Naive thymus-derived CD4-positive, alpha-beta T cell (primary cell): ENCODE data around the gene PDIA4. TPM values are rescaled to one million over a fixed set of nuclear protein-coding genes. Genes with fewer than 3 reads are reported as not detected.
"Not testable (repeated sequence)": the region's sequence is repeated elsewhere in the genome, so short reads cannot be mapped to it uniquely, and the experiment has no call there.

Experiments
- ATAC-seq: fragments of 150-1000 bp; cut with Tn5 transposase; 2 replicates; pipeline ENCODE4 v1.10.0; 2021; ENCODE audit warnings: mild to moderate bottlenecking, moderate library complexity
- CTCF ChIA-PET: fragments of 350-600 bp; sonication (Branson Sonifier 250); formaldehyde crosslinking; loops from one replicate; lab custom pipeline; 2021; ENCODE audit warnings: antibody characterized with exemption; lab: Charles Lee
- POLR2A ChIA-PET: fragments of 350-600 bp; sonication (Branson Sonifier 250); formaldehyde crosslinking; loops from one replicate; lab custom pipeline; 2021; ENCODE audit warnings: antibody characterized with exemption, inconsistent platforms; lab: Charles Lee
- DNase-seq, 9 donors: peaks; one replicate each; pipeline versions ENCODE4 v3.0.0 to v3.0.0-alpha.2; 2020 to 2022; ENCODE audit warnings: mixed read lengths in 1 of 9
- H3K27ac ChIP-seq: one replicate; pipeline ENCODE4 v1.7.0; 2013; ENCODE audit warnings: mild to moderate bottlenecking, low read depth, low read length, moderate library complexity
- H3K27me3 ChIP-seq, 2 donors: one replicate each; pipeline ENCODE4 v1.7.0; 2013; ENCODE audit warnings: low read length in 2 of 2, mild to moderate bottlenecking in 2 of 2, moderate library complexity in 2 of 2; ENCODE audit not compliant: control insufficient read depth in 2 of 2, insufficient read depth in 2 of 2
- H3K36me3 ChIP-seq, 3 experiments: 1 replicate in 2 of 3; 2 replicates in 1 of 3; pipeline ENCODE4 v1.7.0; 2013; ENCODE audit warnings: low read length in 3 of 3, mild to moderate bottlenecking in 3 of 3, moderate library complexity in 1 of 3; ENCODE audit not compliant: insufficient read depth in 3 of 3, control insufficient read depth in 2 of 3
- H3K4me1 ChIP-seq, 2 donors: one replicate each; pipeline ENCODE4 v1.7.0; 2013; ENCODE audit warnings: low read length in 2 of 2, mild to moderate bottlenecking in 2 of 2, moderate library complexity in 1 of 2; ENCODE audit not compliant: control insufficient read depth in 2 of 2, insufficient read depth in 2 of 2
- H3K4me3 ChIP-seq: 2 replicates; pipeline ENCODE4 v1.7.0; 2013; ENCODE audit warnings: mild to moderate bottlenecking, low read length
- H3K9me3 ChIP-seq, 3 experiments: 1 replicate in 2 of 3; 2 replicates in 1 of 3; pipeline ENCODE4 v1.7.0; 2013; ENCODE audit warnings: low read length in 3 of 3; ENCODE audit not compliant: control insufficient read depth in 2 of 3
- H3K27ac Mint-ChIP-seq, 9 donors: one replicate each; pipeline ENCODE4 v1.8.0; 2020 to 2022; ENCODE audit warnings: mixed read lengths in 9 of 9, mild to moderate bottlenecking in 8 of 9, moderate library complexity in 5 of 9, inconsistent platforms in 2 of 9
- H3K27me3 Mint-ChIP-seq, 5 donors: one replicate each; pipeline ENCODE4 v1.8.0; 2021 to 2022; ENCODE audit warnings: mixed read lengths in 5 of 5, mild to moderate bottlenecking in 1 of 5
- H3K36me3 Mint-ChIP-seq, 5 donors: one replicate each; pipeline ENCODE4 v1.8.0; 2020 to 2022; ENCODE audit warnings: mixed read lengths in 5 of 5, mild to moderate bottlenecking in 3 of 5, inconsistent platforms in 1 of 5
- H3K4me1 Mint-ChIP-seq, 7 donors: one replicate each; pipeline ENCODE4 v1.8.0; 2020 to 2022; ENCODE audit warnings: mixed read lengths in 7 of 7, mild to moderate bottlenecking in 3 of 7, inconsistent platforms in 1 of 7
- H3K4me3 Mint-ChIP-seq, 10 donors: one replicate each; pipeline ENCODE4 v1.8.0; 2020 to 2022; ENCODE audit warnings: mild to moderate bottlenecking in 10 of 10, mixed read lengths in 10 of 10, moderate library complexity in 6 of 10, inconsistent platforms in 2 of 10
- H3K9me3 Mint-ChIP-seq, 11 donors: one replicate each; pipeline ENCODE4 v1.8.0; 2020 to 2022; ENCODE audit warnings: mixed read lengths in 11 of 11, mild to moderate bottlenecking in 4 of 11, inconsistent platforms in 1 of 11, moderate library complexity in 1 of 11
- intact Hi-C, 2 donors: fragments of 100-400 bp; cut with micrococcal nuclease; formaldehyde crosslinking; loops; one replicate each; pipeline ENCODE4 v1.15.1; 2023
- polyA plus RNA-seq, 2 donors: library from polyadenylated mRNA; unstranded; fragments of 300-500 nt; fragmentation: Illumina TruSeq; gene quantifications; one replicate each; pipeline ENCODE4 v1.2.3, GENCODE V29; 2021
- total RNA-seq, 6 experiments: library from RNA in 5 of 6; stranded (reverse) in 5 of 6; gene quantifications; 1 replicate in 5 of 6; 2 replicates in 1 of 6; pipeline ENCODE4 v1.2.3 and lab custom pipeline; 2021 to 2026

Gene PDIA4
- total and polyA plus RNA-seq, 7 experiments from 2014 or later = 38.2 to 157 (median 76.0) TPM

DNA sequence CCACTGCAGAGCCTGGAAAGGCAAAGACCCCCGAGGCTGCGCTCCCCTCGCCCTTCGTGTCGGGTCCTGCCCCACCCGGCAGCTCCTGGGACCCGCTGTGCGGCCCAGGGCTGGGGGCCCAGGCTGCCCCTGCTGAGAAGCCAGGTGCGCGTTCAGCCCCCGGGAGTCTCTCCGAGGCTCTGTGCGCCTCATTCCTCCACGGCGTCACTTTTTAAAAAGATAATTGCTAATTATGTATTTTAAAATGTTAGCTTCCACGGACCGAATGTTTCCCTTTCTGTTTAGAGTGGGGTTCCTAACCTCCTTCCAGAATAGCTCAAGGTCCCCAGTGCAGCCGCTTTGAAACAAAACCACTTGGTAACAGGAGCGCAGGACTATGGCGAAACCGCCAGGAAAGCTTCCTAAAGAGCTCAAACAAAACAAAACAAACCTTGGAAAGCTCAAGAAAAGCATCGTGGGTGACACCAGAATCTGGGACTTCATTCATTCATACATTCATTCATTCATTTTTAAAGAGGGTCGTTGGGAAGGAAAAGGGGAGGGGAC lies 45.6 kb downstream of the PDIA4 start:
- Histone ChIP-seq H3K36me3 (no peaks in the 10 kb centered on the region), H3K27me3 (no peaks in the 10 kb centered on the region), H3K4me1 (peaks cover 18 to 21% of the 10 kb centered on the region in 2 donors), H3K27ac (peak overlapping the region; percentile 79), H3K9me3 (no peaks in the 10 kb centered on the region), H3K4me3 (peak overlapping the region; percentile 55)
- ATAC-seq = no peak
- Mint-ChIP-seq H3K27me3 (peaks cover 0 to 33% (median 0%) of the 10 kb centered on the region in 5 donors), H3K27ac (peak overlapping the region; percentile 43 to 100 (median 95)), H3K4me3 (peak overlapping the region; percentile 86 to 98 (median 95)), H3K4me1 (peaks cover 27 to 75% (median 63%) of the 10 kb centered on the region in 7 donors), H3K9me3 (peaks cover 1 to 20% (median 6%) of the 10 kb centered on the region in 11 donors), H3K36me3 (peaks cover 0 to 7% (median 5%) of the 10 kb centered on the region in 5 donors)
- intact Hi-C loops = loop anchor here (1.0 to 10.0 kb wide), 10 partner anchors 19 to 642 kb away; partner anchors contain the start of genes PDIA4 (in 2 of the 2), EZH2 (in 1 of the 2), ZNF425 (in 1 of the 2) and ZNF786 (in 1 of the 2)
- no peak for DNase-seq
- POLR2A ChIA-PET = interaction anchor here (0.6 to 2.0 kb wide), 5 partner anchors 19 to 121 kb away, joined by 3 to 14 read pairs (median 4); partner anchors contain the start of gene PDIA4
- CTCF ChIA-PET = interaction anchor here (0.7 to 1.9 kb wide), 3 partner anchors 13 to 20 kb away, joined by 3 to 5 read pairs (median 5); no protein-coding TSS in a partner anchor

DNA sequence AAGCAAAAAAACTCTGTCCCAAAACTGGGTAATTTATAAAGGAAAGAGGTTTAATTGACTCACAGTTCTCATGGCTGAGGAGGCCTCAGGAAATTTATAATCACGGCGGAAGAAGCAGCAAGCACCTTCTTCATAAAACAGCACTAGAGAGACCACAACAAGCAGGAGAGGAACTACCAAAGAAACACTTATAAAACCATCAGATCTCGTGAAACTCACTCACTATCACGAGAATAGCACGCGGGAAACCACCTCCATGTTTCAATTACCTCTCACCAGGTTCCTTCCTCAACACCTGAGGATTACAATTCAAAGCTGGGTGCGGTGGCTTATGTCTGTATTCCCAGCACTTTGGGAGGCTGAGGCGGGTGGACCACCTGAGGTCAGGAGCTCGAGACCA lies 48.5 kb downstream of the PDIA4 start:
- H3K36me3 Mint-ChIP-seq = peaks cover 0 to 7% (median 5%) of the 10 kb centered on the region in 5 donors
- DNase-seq = peak in 7 of 9 donors; percentile 42 to 78 (median 67)
- intact Hi-C loops = loop anchor here (10.0 kb wide), 2 partner anchors 305 to 645 kb away; no protein-coding TSS in a partner anchor
- H3K4me1 Mint-ChIP-seq = peaks cover 16 to 50% (median 41%) of the 10 kb centered on the region in 7 donors
- H3K27me3 Mint-ChIP-seq = peaks cover 0 to 25% (median 0%) of the 10 kb centered on the region in 5 donors
- H3K4me3 Mint-ChIP-seq = peak overlapping the region; percentile 15 to 84 (median 59)
- H3K36me3 ChIP-seq = no peaks in the 10 kb centered on the region
- peak overlapping the region in 8 of 9 donors; percentile 41 to 86 (median 76) for H3K27ac Mint-ChIP-seq
- H3K4me1 ChIP-seq = peaks cover 6 to 12% of the 10 kb centered on the region in 2 donors
- no peaks in the 10 kb centered on the region for H3K9me3 ChIP-seq
- CTCF ChIA-PET = interaction anchor here (0.6 to 1.3 kb wide), 4 partner anchors 9 to 595 kb away, joined by 4 to 5 read pairs (median 4); no protein-coding TSS in a partner anchor
- POLR2A ChIA-PET = interaction anchor here (0.7 to 1.3 kb wide), 3 partner anchors 16 to 416 kb away, joined by 4 to 7 read pairs (median 5); partner anchors contain the start of gene CUL1
- H3K9me3 Mint-ChIP-seq = peaks cover 1 to 12% (median 6%) of the 10 kb centered on the region in 11 donors
- ATAC-seq = peak; percentile 54
- peak overlapping the region; percentile 55 for H3K27ac ChIP-seq
- no peak overlapping the region for H3K4me3 ChIP-seq
- no peaks in the 10 kb centered on the region for H3K27me3 ChIP-seq

- DNase-seq, H3K4me3 ChIP-seq, H3K36me3 Mint-ChIP-seq, ATAC-seq, H3K9me3 ChIP-seq, H3K27ac ChIP-seq, H3K4me1 ChIP-seq, intact Hi-C loops, H3K27me3 ChIP-seq, H3K36me3 ChIP-seq: not testable (repeated sequence)
- Mint-ChIP-seq H3K27ac (peak overlapping the region in 7 of 9 donors; percentile 17 to 86 (median 63)), H3K9me3 (peaks cover 1 to 12% (median 6%) of the 10 kb centered on the region in 11 donors), H3K4me3 (peak overlapping the region in 7 of 10 donors; percentile 27 to 84 (median 61)), H3K4me1 (peaks cover 15 to 44% (median 33%) of the 10 kb centered on the region in 7 donors), H3K27me3 (peaks cover 0 to 21% (median 0%) of the 10 kb centered on the region in 5 donors)
- ChIA-PET CTCF (interaction anchor here (1.3 kb wide), 1 partner anchor 13 kb away, joined by 4 read pairs; no protein-coding TSS in a partner anchor), POLR2A (interaction anchor here (1.3 kb wide), 1 partner anchor 280 kb away, joined by 5 read pairs; the partner anchor contains the start of gene CUL1)
These were observed 49.2 kb downstream of the PDIA4 start for GRCh38 chr7:148979072-148979471.

GRCh38 chr7:148978091-148978490 lies 50.2 kb downstream of the PDIA4 start:
- ChIA-PET CTCF (no interaction called here), POLR2A (no interaction called here)
- Mint-ChIP-seq H3K9me3 (peaks cover 0 to 8% (median 4%) of the 10 kb centered on the region in 11 donors), H3K27ac (peak overlapping the region in 1 of 9 donors; percentile 51), H3K36me3 (peaks cover 0 to 5% (median 4%) of the 10 kb centered on the region in 5 donors), H3K4me3 (peak overlapping the region in 4 of 10 donors; percentile 29 to 73 (median 48)), H3K4me1 (peaks cover 9 to 38% (median 24%) of the 10 kb centered on the region in 7 donors), H3K27me3 (peaks cover 0 to 13% (median 0%) of the 10 kb centered on the region in 5 donors)
- no peaks in the 10 kb centered on the region for H3K27me3 ChIP-seq
- peaks cover 0 to 4% of the 10 kb centered on the region in 2 donors for H3K4me1 ChIP-seq
- no peak for ATAC-seq
- H3K27ac ChIP-seq = no peak overlapping the region
- no peaks in the 10 kb centered on the region for H3K9me3 ChIP-seq
- no peak for DNase-seq
- no peaks in the 10 kb centered on the region for H3K36me3 ChIP-seq
- intact Hi-C loops = no loop called here
- no peak overlapping the region for H3K4me3 ChIP-seq

- Mint-ChIP-seq H3K4me1 (peaks cover 12 to 26% (median 19%) of the 10 kb centered on the region in 7 donors), H3K27ac (no peak overlapping the region), H3K4me3 (no peak overlapping the region), H3K9me3 (peaks cover 0 to 4% (median 0%) of the 10 kb centered on the region in 11 donors), H3K27me3 (peaks cover 0 to 4% (median 0%) of the 10 kb centered on the region in 5 donors), H3K36me3 (peaks cover 0 to 8% (median 0%) of the 10 kb centered on the region in 5 donors)
- H3K27ac ChIP-seq = no peak overlapping the region
- no peak overlapping the region for H3K4me3 ChIP-seq
- H3K27me3 ChIP-seq = no peaks in the 10 kb centered on the region
- no peaks in the 10 kb centered on the region for H3K4me1 ChIP-seq
- CTCF ChIA-PET = interaction anchor here (0.9 to 1.0 kb wide), 2 partner anchors 10 to 401 kb away, joined by 3 to 4 read pairs; no protein-coding TSS in a partner anchor
- no peak for DNase-seq
- no peaks in the 10 kb centered on the region for H3K36me3 ChIP-seq
- intact Hi-C loops = no loop called here
- POLR2A ChIA-PET = no interaction called here
- no peaks in the 10 kb centered on the region for H3K9me3 ChIP-seq
- ATAC-seq = no peak
These were observed 52.4 kb downstream of the PDIA4 start for GRCh38 chr7:148975896-148976295.

- H3K4me1 ChIP-seq = no peaks in the 10 kb centered on the region
- Mint-ChIP-seq H3K27me3 (peaks cover 0 to 4% (median 0%) of the 10 kb centered on the region in 5 donors), H3K4me3 (no peak overlapping the region), H3K27ac (no peak overlapping the region), H3K4me1 (peaks cover 4 to 10% (median 5%) of the 10 kb centered on the region in 7 donors), H3K36me3 (peaks cover 0 to 13% (median 0%) of the 10 kb centered on the region in 5 donors), H3K9me3 (peaks cover 0 to 1% (median 0%) of the 10 kb centered on the region in 11 donors)
- H3K27ac ChIP-seq = no peak overlapping the region
- intact Hi-C loops = no loop called here
- DNase-seq (no peak), ATAC-seq (no peak)
- POLR2A ChIA-PET = no interaction called here
- H3K27me3 ChIP-seq = no peaks in the 10 kb centered on the region
- CTCF ChIA-PET = interaction anchor here (0.6 to 1.5 kb wide), 3 partner anchors 12 to 399 kb away, joined by 3 to 5 read pairs (median 3); no protein-coding TSS in a partner anchor
- H3K9me3 ChIP-seq = no peaks in the 10 kb centered on the region
- H3K36me3 ChIP-seq = no peaks in the 10 kb centered on the region
- no peak overlapping the region for H3K4me3 ChIP-seq
These were observed 55.0 kb downstream of the PDIA4 start for GRCh38 chr7:148973256-148973655.
